CD8-positive, alpha-beta memory T cell (primary cell): ENCODE measurements around the gene FFAR3. TPM values are rescaled to one million over a fixed set of nuclear protein-coding genes. Genes with fewer than 3 reads are reported as not detected.
"Not testable (repeated sequence)": the region's sequence is repeated elsewhere in the genome, so short reads cannot be mapped to it uniquely, and the experiment has no call there.

Source experiments
- CTCF ChIA-PET: fragments of 350-600 bp; sonication (Branson Sonifier 250); formaldehyde crosslinking; loops from one replicate; lab custom pipeline; 2021; ENCODE audit warnings: antibody characterized with exemption; lab: Charles Lee
- POLR2A ChIA-PET: fragments of 350-600 bp; sonication (Branson Sonifier 250); formaldehyde crosslinking; loops from one replicate; lab custom pipeline; 2021; ENCODE audit warnings: antibody characterized with exemption; lab: Charles Lee
- DNase-seq, 5 donors: peaks; one replicate each; pipeline versions ENCODE4 v3.0.0 to v3.0.0-alpha.2; 2020 to 2022; ENCODE audit warnings: mixed read lengths in 1 of 5
- H3K27ac ChIP-seq: one replicate; pipeline ENCODE4 v1.7.0; 2013; ENCODE audit warnings: low read depth, mild to moderate bottlenecking, low read length, moderate library complexity
- H3K27me3 ChIP-seq: 2 replicates; pipeline ENCODE4 v1.7.0; 2013; ENCODE audit warnings: low read length, mild to moderate bottlenecking; ENCODE audit not compliant: insufficient read depth, poor library complexity, severe bottlenecking
- H3K36me3 ChIP-seq: 2 replicates; pipeline ENCODE4 v1.7.0; 2013; ENCODE audit warnings: mild to moderate bottlenecking, low read length, moderate library complexity; ENCODE audit not compliant: insufficient read depth
- H3K4me1 ChIP-seq: 2 replicates; pipeline ENCODE4 v1.7.0; 2013; ENCODE audit warnings: mild to moderate bottlenecking, low read length, moderate library complexity; ENCODE audit not compliant: insufficient read depth
- H3K4me3 ChIP-seq: 2 replicates; pipeline ENCODE4 v1.7.0; 2013; ENCODE audit warnings: mild to moderate bottlenecking, low read length
- H3K9me3 ChIP-seq: 2 replicates; pipeline ENCODE4 v1.7.0; 2013; ENCODE audit warnings: mild to moderate bottlenecking, low read length
- H3K27ac Mint-ChIP-seq, 8 donors: one replicate each; pipeline ENCODE4 v1.8.0; 2020 to 2021; ENCODE audit warnings: mixed read lengths in 8 of 8, mild to moderate bottlenecking in 6 of 8, inconsistent platforms in 3 of 8, moderate library complexity in 3 of 8
- H3K27me3 Mint-ChIP-seq, 2 donors: one replicate each; pipeline ENCODE4 v1.8.0; 2020 to 2021; ENCODE audit warnings: mixed read lengths in 2 of 2, mild to moderate bottlenecking in 1 of 2, moderate library complexity in 1 of 2
- H3K36me3 Mint-ChIP-seq, 3 donors: one replicate each; pipeline ENCODE4 v1.8.0; 2020 to 2021; ENCODE audit warnings: mixed read lengths in 3 of 3, inconsistent platforms in 1 of 3, mild to moderate bottlenecking in 1 of 3
- H3K4me1 Mint-ChIP-seq, 3 donors: one replicate each; pipeline ENCODE4 v1.8.0; 2020 to 2021; ENCODE audit warnings: mixed read lengths in 3 of 3, inconsistent platforms in 1 of 3, mild to moderate bottlenecking in 1 of 3
- H3K4me3 Mint-ChIP-seq, 7 donors: one replicate each; pipeline ENCODE4 v1.8.0; 2020 to 2021; ENCODE audit warnings: mixed read lengths in 7 of 7, mild to moderate bottlenecking in 6 of 7, moderate library complexity in 4 of 7, inconsistent platforms in 2 of 7
- H3K9me3 Mint-ChIP-seq, 5 donors: one replicate each; pipeline ENCODE4 v1.8.0; 2020 to 2022; ENCODE audit warnings: mixed read lengths in 5 of 5, mild to moderate bottlenecking in 3 of 5, moderate library complexity in 2 of 5, inconsistent platforms in 1 of 5
- polyA plus RNA-seq: library from polyadenylated mRNA; unstranded; fragments of 300-500 nt; fragmentation: Illumina TruSeq; gene quantifications from one replicate; pipeline ENCODE4 v1.2.3, GENCODE V29; 2021
- total RNA-seq, 2 experiments: library from RNA; stranded (reverse); gene quantifications; one replicate each; pipeline ENCODE4 v1.2.3, GENCODE V29; 2021

FFAR3 gene
- total and polyA plus RNA-seq, 3 experiments from 2014 or later, result not detected

DNA sequence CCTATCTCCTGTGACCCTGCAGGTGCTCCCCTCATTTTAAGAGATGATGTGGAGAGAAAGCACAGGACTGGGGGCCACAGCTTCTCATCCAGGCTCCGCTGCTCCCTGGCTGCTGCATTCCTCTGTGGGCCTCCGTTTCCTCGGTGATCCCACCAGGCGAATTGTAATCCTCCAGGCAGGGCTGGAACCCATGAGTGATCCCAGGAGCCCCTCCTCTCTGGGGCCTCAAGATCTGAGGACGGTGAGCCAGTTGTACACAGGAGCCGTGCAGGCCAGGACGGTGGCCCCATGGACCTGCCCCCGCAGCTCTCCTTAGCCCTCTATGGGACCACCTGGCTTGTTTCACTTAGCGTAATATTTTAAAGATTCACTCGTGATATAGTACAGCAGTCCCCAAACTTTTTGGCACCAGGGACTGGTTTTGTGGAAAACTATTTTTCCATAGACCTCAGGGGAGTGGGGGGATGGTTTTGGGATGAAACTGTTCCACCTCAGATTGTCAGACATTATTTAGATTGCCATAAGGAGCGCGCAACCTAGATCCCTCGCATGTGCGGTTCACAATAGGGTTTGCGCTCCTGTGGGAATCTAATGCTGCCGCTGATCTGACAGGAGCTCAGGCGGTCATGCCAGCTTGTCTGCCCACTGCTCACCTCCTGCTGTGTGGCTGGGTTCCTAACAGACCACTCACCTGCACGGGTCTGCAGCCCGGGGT, 5.6 kb downstream of the FFAR3 start:
- H3K36me3 Mint-ChIP-seq, result no peaks in the 10 kb centered on the region
- Histone ChIP-seq H3K27me3 (no peaks in the 10 kb centered on the region), H3K36me3 (no peaks in the 10 kb centered on the region), H3K27ac (no peak overlapping the region), H3K4me1 (no peaks in the 10 kb centered on the region), H3K4me3 (no peak overlapping the region), H3K9me3 (no peaks in the 10 kb centered on the region)
- peaks cover 15 to 37% of the 10 kb centered on the region in 2 donors for H3K27me3 Mint-ChIP-seq
- H3K4me1 Mint-ChIP-seq, result no peaks in the 10 kb centered on the region
- POLR2A ChIA-PET, result no interaction called here
- no peaks in the 10 kb centered on the region for H3K9me3 Mint-ChIP-seq
- no peak overlapping the region for H3K27ac Mint-ChIP-seq
- CTCF ChIA-PET, result interaction anchor here (0.6 to 1.0 kb wide), 3 partner anchors 14 to 315 kb away, joined by 3 read pairs; no protein-coding TSS in a partner anchor
- no peak overlapping the region for H3K4me3 Mint-ChIP-seq
- no peak for DNase-seq

DNA sequence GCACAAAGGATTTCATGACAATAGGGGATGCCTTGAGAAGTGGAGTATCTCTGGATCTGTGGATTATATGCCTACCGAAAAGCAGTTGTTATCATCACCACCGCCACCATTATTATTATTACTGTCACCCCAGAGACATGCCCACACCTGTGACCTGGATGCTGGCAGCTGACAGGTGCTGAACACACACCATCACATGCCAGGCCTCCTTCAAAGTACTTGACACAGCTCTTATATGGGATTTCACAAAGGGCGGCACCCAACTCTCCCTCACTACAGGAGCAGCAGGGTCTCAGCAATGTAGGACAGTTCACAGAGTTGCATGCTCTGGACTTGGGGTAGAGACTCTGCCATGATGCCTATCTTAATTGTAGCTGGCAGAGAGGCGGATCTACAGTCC, 7.0 kb downstream of the FFAR3 start:
- Histone ChIP-seq H3K27me3 (no peaks in the 10 kb centered on the region), H3K9me3 (no peaks in the 10 kb centered on the region), H3K27ac (no peak overlapping the region), H3K4me3 (no peak overlapping the region), H3K36me3 (no peaks in the 10 kb centered on the region), H3K4me1 (no peaks in the 10 kb centered on the region)
- Mint-ChIP-seq H3K27ac (no peak overlapping the region), H3K36me3 (no peaks in the 10 kb centered on the region), H3K9me3 (no peaks in the 10 kb centered on the region), H3K4me3 (no peak overlapping the region), H3K4me1 (no peaks in the 10 kb centered on the region), H3K27me3 (peaks cover 15 to 41% of the 10 kb centered on the region in 2 donors)
- POLR2A ChIA-PET, result no interaction called here
- DNase-seq, result no peak
- CTCF ChIA-PET, result no interaction called here

DNA sequence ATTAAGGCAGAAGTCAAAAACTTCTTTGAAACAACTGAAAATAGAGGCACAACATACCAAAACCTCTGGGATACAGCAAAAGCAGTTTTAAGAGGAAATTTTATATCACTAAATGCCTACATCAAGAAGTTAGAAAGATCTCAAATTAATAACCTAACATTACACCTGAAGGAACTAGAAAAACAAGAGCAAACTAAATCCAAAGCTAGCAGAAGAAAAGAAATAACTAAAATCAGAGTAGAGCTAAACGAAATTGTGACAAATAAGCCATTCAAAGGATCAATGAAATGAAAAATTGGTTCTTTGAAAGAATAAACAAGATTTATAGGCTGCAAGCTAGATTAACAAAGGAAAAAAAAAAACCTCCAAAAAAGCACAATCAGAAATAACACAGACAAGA, 10.1 kb downstream of the FFAR3 start:
- Histone ChIP-seq H3K9me3 (no peaks in the 10 kb centered on the region), H3K27me3 (no peaks in the 10 kb centered on the region), H3K4me3 (no peak overlapping the region), H3K36me3 (no peaks in the 10 kb centered on the region), H3K27ac (no peak overlapping the region), H3K4me1 (no peaks in the 10 kb centered on the region)
- H3K4me1 Mint-ChIP-seq, result no peaks in the 10 kb centered on the region
- H3K27me3 Mint-ChIP-seq, result peaks cover 8 to 29% of the 10 kb centered on the region in 2 donors
- ChIA-PET CTCF (no interaction called here), POLR2A (no interaction called here)
- no peaks in the 10 kb centered on the region for H3K9me3 Mint-ChIP-seq
- DNase-seq, result no peak
- H3K27ac Mint-ChIP-seq, result no peak overlapping the region
- no peak overlapping the region for H3K4me3 Mint-ChIP-seq
- no peaks in the 10 kb centered on the region for H3K36me3 Mint-ChIP-seq

DNA sequence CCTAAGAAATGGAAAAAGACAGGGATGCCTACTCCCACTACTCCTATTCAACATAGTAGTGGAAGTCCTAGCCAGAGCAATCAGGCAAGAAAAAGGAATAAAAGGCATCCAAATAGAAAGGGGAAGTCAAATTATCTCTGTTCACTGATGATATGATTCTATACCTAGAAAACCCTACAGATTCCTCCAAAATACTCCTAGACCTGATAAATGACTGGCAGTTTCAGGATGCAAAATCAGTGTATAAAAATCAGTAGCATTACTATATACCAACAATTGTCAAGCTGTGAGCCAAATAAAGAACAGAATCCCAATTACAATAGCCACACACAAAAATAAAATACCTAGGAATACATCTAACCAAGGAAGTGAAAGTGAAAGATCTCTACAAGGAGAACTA, 11.3 kb downstream of the FFAR3 start:
- Mint-ChIP-seq H3K9me3 (no peaks in the 10 kb centered on the region), H3K27ac (no peak overlapping the region), H3K36me3 (no peaks in the 10 kb centered on the region), H3K27me3 (peaks cover 8 to 26% of the 10 kb centered on the region in 2 donors), H3K4me3 (no peak overlapping the region), H3K4me1 (no peaks in the 10 kb centered on the region)
- DNase-seq, result no peak
- no peaks in the 10 kb centered on the region for H3K27me3 ChIP-seq
- POLR2A ChIA-PET, result no interaction called here
- no peak overlapping the region for H3K4me3 ChIP-seq
- H3K36me3 ChIP-seq, result no peaks in the 10 kb centered on the region
- H3K27ac ChIP-seq, result no peak overlapping the region
- H3K9me3 ChIP-seq, result no peaks in the 10 kb centered on the region
- no peaks in the 10 kb centered on the region for H3K4me1 ChIP-seq
- CTCF ChIA-PET, result no interaction called here

DNA sequence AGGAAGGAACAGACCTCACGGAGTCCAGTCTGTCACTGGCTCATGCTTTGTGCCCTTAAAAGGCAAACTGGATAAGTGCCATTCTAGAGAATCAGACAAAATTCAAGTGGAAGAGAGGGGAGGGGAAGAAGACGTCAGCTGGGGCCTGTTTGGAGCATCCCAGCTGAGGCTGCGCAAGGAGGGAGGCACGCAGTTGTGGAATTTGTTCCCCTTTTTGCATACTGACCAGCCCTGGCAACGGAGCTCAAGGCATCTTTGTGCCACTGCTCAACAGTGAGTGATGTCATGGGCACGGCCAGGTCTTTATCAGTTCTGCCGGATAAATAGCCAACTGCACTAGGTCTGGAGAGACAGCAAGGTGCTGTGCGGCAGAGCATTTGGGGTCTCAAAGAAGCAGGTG, 12.5 kb downstream of the FFAR3 start, which contains the start of gene GPR42:
Gene GPR42, plus strand, starts transcription at position 347 of the 400 bp plus-strand sequence. CDS start 292 bp downstream, outside the sequence.
- no peaks in the 10 kb centered on the region for H3K27me3 ChIP-seq
- no peak within 1 kb of the TSS for H3K27ac ChIP-seq
- H3K36me3 Mint-ChIP-seq, result no peaks in the 10 kb centered on the region
- H3K4me1 Mint-ChIP-seq, result peaks cover 0 to 8% (median 2%) of the 10 kb centered on the region in 3 donors
- H3K9me3 ChIP-seq, result no peaks in the 10 kb centered on the region
- peaks cover 11 to 15% of the 10 kb centered on the region in 2 donors for H3K27me3 Mint-ChIP-seq
- H3K4me3 Mint-ChIP-seq, result no peak within 1 kb of the TSS
- no peaks in the 10 kb centered on the region for H3K9me3 Mint-ChIP-seq
- H3K4me3 ChIP-seq, result no peak within 1 kb of the TSS
- no peak for DNase-seq
- no peaks in the 10 kb centered on the region for H3K4me1 ChIP-seq
- no peak within 1 kb of the TSS for H3K27ac Mint-ChIP-seq
- ChIA-PET POLR2A (no interaction called here), CTCF (no interaction called here)
- no peaks in the 10 kb centered on the region for H3K36me3 ChIP-seq

DNA sequence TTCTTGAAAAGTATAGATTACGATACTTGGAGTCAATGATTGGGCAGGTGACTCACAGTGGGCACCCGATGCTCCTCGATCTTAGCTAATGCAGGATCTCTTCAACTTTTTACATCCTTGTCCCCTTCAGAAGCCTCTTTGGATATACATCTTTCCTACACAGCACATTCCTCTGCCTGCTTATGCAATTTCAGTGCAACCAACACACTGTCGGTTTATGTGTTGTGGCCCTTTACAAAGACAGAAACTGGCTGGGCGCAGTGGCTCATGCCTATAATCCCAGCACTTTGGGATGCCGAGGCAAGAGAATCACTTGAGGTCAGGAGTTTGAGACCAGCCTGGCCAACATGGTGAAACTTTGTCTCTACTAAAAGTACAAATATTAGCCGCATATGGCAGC, 15.2 kb downstream of the FFAR3 start:
- ChIA-PET POLR2A (no interaction called here), CTCF (no interaction called here)
- Mint-ChIP-seq H3K9me3 (no peaks in the 10 kb centered on the region), H3K4me3 (no peak overlapping the region), H3K4me1 (peaks cover 2 to 13% (median 4%) of the 10 kb centered on the region in 3 donors), H3K27ac (peak overlapping the region in 1 of 8 donors; percentile 27), H3K27me3 (peaks cover 8 to 9% of the 10 kb centered on the region in 2 donors), H3K36me3 (no peaks in the 10 kb centered on the region)
- no peaks in the 10 kb centered on the region for H3K36me3 ChIP-seq
- no peaks in the 10 kb centered on the region for H3K9me3 ChIP-seq
- no peak overlapping the region for H3K4me3 ChIP-seq
- no peaks in the 10 kb centered on the region for H3K27me3 ChIP-seq
- DNase-seq, result no peak
- H3K4me1 ChIP-seq, result no peaks in the 10 kb centered on the region
- H3K27ac ChIP-seq, result no peak overlapping the region

DNA sequence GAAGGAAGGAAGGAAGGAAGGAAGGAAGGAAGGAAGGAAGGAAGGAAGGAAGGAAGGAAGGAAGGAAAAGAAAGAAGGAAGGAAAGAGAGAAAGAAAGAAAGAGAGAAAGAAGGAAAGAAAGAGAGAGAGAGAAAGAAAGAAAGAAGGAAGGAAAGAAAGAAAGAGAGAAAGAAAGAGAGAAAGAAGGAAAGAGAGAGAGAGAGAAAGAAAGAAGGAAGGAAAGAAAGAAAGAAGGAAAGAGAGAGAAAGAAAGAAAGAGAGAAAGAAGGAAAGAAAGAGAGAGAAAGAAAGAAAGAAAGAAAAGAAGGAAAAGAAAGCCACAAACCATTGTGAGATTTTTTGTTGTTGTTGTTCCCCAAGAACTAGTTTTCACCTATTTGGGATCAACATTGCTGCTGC, 15.8 kb downstream of the FFAR3 start:
- POLR2A ChIA-PET, CTCF ChIA-PET, H3K36me3 Mint-ChIP-seq, H3K27me3 Mint-ChIP-seq, H3K9me3 Mint-ChIP-seq, H3K9me3 ChIP-seq, DNase-seq, H3K36me3 ChIP-seq, H3K4me1 ChIP-seq, H3K27me3 ChIP-seq, H3K4me3 ChIP-seq, H3K4me3 Mint-ChIP-seq, H3K27ac ChIP-seq: not testable (repeated sequence)
- peaks cover 2 to 13% (median 4%) of the 10 kb centered on the region in 3 donors for H3K4me1 Mint-ChIP-seq
- H3K27ac Mint-ChIP-seq, result peak overlapping the region in 3 of 8 donors; percentile 24 to 40 (median 33)

DNA sequence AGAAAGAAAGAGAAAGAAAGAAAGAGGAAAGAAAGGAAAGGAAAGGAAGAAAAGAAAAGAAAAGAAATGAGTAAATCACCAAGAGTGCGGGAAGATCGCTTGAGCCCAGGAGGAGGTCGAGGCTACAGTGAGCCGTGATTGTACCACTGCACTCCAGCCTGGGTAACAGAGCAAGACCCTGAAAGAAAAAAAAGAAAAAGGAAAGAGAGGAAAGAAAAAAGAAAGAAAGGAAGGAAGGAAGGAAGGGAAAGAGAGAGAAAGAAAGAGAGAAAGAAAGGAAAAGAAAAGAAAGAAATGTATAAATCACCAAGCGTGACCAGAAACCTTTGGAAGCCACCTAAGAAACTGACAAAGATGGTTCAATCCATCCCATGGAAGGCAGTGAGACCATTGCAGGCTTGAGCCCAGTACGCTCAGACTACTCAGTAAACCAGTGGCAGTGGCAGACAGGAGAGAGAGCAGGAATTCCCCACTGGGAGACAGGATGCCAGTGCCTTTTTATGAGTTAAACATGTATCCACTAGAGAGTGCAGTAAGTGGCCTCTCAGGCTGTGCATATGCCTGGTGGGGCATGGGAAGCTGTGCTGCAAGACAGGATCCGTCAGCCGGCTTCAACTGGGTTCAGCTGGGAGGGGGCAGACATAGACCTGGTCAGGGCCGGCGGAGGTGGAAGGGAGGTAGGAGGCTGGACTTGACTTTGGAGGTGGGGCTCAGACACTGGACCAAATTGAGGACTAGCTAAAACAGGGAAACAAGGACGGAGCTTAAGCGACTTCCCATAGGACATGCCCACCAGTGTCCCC, 17.4 kb downstream of the FFAR3 start:
- peak overlapping the region in 1 of 8 donors; percentile 51 for H3K27ac Mint-ChIP-seq
- H3K9me3 Mint-ChIP-seq, result no peaks in the 10 kb centered on the region
- H3K4me1 Mint-ChIP-seq, result peaks cover 2 to 13% (median 4%) of the 10 kb centered on the region in 3 donors
- no peaks in the 10 kb centered on the region for H3K36me3 Mint-ChIP-seq
- Histone ChIP-seq H3K9me3 (no peaks in the 10 kb centered on the region), H3K27me3 (no peaks in the 10 kb centered on the region), H3K27ac (no peak overlapping the region), H3K36me3 (no peaks in the 10 kb centered on the region), H3K4me3 (no peak overlapping the region), H3K4me1 (no peaks in the 10 kb centered on the region)
- POLR2A ChIA-PET, result no interaction called here
- CTCF ChIA-PET, result no interaction called here
- no peak overlapping the region for H3K4me3 Mint-ChIP-seq
- H3K27me3 Mint-ChIP-seq, result peaks cover 3 to 6% of the 10 kb centered on the region in 2 donors
- DNase-seq, result no peak
